Natural killer cell treated with Interleukin-12 subunit alpha and Interleukin-12 subunit beta and Interleukin-15 and Interleukin-18, amount 100 ng/mL, for 72 hours (primary cell): ENCODE data around the gene CEP97. TPM values are rescaled to one million over a fixed set of nuclear protein-coding genes. Genes with fewer than 3 reads are reported as not detected.
"Not testable (repeated sequence)": the region's sequence is repeated elsewhere in the genome, so short reads cannot be mapped to it uniquely, and the experiment has no call there.

Experiments
- ATAC-seq, 2 donors: fragments of 150-1000 bp; cut with Tn5 transposase in 1 of 2; sonication (Bioruptor Pico), chemical (Tn5 transposase) in 1 of 2; 2 replicates each; pipeline ENCODE4 v1.10.0; 2021
- DNase-seq: peaks from one replicate; pipeline ENCODE4 v3.0.0; 2022; ENCODE audit warnings: low spot score
- H3K27ac Mint-ChIP-seq, 2 donors: 1 replicate in 1 of 2; 2 replicates in 1 of 2; pipeline ENCODE4 v1.8.0; 2022; ENCODE audit warnings: mixed read lengths in 2 of 2, mild to moderate bottlenecking in 1 of 2, moderate library complexity in 1 of 2
- H3K27me3 Mint-ChIP-seq, 2 donors: 1 replicate in 1 of 2; 2 replicates in 1 of 2; pipeline ENCODE4 v1.8.0; 2022; ENCODE audit warnings: mixed read lengths in 2 of 2
- H3K36me3 Mint-ChIP-seq: one replicate; pipeline ENCODE4 v1.8.0; 2022; ENCODE audit warnings: mixed read lengths
- H3K4me1 Mint-ChIP-seq, 2 donors: 1 replicate in 1 of 2; 2 replicates in 1 of 2; pipeline ENCODE4 v1.8.0; 2022; ENCODE audit warnings: low read depth in 2 of 2, mixed read lengths in 2 of 2, mild to moderate bottlenecking in 1 of 2
- H3K4me3 Mint-ChIP-seq: one replicate; pipeline ENCODE4 v1.8.0; 2022; ENCODE audit warnings: mixed read lengths
- H3K9me3 Mint-ChIP-seq: 2 replicates; pipeline ENCODE4 v1.8.0; 2022; ENCODE audit warnings: mixed read lengths
- total RNA-seq, 2 donors: library from RNA; stranded (reverse); gene quantifications; one replicate each; pipeline ENCODE4 v1.2.3, GENCODE V29; 2022

The CEP97 gene, protein sequence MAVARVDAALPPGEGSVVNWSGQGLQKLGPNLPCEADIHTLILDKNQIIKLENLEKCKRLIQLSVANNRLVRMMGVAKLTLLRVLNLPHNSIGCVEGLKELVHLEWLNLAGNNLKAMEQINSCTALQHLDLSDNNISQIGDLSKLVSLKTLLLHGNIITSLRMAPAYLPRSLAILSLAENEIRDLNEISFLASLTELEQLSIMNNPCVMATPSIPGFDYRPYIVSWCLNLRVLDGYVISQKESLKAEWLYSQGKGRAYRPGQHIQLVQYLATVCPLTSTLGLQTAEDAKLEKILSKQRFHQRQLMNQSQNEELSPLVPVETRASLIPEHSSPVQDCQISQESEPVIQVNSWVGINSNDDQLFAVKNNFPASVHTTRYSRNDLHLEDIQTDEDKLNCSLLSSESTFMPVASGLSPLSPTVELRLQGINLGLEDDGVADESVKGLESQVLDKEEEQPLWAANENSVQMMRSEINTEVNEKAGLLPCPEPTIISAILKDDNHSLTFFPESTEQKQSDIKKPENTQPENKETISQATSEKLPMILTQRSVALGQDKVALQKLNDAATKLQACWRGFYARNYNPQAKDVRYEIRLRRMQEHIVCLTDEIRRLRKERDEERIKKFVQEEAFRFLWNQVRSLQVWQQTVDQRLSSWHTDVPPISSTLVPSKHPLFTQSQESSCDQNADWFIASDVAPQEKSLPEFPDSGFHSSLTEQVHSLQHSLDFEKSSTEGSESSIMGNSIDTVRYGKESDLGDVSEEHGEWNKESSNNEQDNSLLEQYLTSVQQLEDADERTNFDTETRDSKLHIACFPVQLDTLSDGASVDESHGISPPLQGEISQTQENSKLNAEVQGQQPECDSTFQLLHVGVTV
- 10 to 100 TPM; 16.4 to 25.6 TPM for total RNA-seq

DNA sequence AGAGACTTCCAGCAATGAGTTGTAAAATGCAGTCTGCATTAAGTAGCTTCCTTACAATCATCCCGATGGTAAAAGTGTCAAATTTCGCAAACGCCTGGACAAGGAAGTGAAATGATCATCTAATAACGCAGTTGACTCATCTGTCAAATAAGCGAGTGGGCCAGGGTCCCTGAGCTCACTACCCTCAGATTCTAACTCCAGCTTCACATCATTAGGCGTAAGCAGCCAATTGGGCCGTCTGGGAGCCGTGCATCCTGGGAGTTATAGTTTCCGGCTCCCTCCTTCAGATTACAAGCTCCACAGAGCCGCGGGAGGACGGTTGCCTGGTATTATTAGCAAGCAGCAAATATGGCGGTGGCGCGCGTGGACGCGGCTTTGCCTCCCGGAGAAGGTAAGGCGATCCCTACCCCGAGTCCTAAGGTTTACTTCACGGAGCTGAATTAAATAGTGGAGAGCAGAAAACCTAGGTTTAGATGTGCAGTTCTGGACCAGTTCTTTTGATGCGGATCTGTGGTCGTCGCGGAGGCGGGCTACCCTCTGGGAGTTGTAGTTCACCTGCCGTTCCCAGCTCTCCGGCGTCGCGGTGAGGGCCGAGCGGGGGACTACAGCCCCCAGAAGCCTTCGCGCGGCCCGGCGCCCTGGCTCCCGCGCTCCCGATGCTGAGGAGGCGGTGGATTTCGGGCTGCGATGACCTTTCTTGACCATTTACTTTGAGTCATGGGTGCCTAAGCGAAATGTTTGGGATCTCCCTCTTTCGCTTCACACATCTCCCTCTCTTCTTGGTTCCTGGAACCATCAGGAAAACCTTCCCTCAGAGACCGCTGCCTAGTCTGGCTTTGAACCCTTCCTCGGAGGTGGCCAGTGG, at the start of gene CEP97:
Gene CEP97, plus strand, starts transcription at position 286 of the 865 bp plus-strand sequence. Its CDS starts 63 bp downstream, at position 349.
- Mint-ChIP-seq H3K27ac (peak within 1 kb of the TSS; percentile 90 to 94), H3K4me1 (peaks cover 15 to 35% of the 10 kb centered on the region in 2 donors), H3K27me3 (no peaks in the 10 kb centered on the region), H3K4me3 (peak within 1 kb of the TSS; percentile 99), H3K9me3 (no peaks in the 10 kb centered on the region), H3K36me3 (no peaks in the 10 kb centered on the region)
- DNase-seq = peak; percentile 91
- peak; percentile 99 for ATAC-seq

DNA sequence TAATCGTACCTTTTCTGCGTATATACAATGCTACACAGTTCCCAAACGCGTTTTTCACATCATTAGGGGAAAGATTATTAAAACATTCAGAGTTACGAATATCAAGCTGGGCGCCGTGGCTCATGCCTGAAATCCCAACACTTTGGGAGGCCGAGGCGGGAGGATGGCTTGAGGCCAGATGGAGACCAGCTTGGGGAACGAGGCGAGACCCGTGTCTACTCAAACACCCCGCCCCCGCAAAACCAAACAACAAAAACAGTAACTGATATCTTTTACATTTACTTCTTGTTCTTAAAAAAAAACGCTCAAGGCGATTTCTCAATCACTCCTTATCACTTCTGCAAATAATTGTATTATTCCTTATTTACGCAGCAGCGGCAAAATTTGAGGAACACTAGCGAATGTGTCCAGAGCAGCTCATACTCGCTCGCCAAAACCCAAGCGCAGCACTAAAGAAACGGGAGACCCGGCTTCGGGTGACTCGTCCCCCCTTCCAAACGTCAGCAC, 48.7 kb upstream of the CEP97 start:
- peaks cover 6% of the 10 kb centered on the region for H3K36me3 Mint-ChIP-seq

DNA sequence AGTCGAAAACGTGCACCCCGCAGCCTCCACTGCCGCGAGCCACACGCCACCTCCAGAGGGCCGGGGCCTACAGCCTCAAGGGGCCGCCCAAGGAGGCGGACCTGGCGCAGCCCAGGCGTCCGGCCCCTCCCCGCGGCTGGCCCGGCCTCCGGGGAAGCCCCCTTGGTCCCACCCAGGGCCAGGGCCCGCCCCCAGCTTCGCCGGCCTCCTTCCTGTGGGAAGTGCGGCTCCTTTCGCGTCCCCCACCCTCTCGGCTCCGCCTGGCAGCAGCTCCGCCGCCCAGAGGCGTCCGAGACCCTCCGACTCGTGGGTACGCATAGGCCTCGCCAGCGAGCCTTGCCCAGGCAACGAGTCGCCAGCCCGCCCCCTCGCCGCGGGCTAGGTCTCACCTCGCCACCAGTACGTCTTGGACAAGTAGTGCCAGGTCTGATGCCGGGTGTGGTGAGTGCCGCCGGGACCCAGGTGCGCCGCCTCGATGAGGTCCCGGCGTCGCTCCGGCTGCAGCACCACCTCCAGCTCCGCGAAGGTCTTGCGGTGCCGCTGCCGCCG, 48.1 kb upstream of the CEP97 start:
- peaks cover 24 to 44% of the 10 kb centered on the region in 2 donors for H3K4me1 Mint-ChIP-seq

More for the DNA sequence above, 48.7 kb upstream of the CEP97 start:
- Mint-ChIP-seq H3K27ac (peak overlapping the region; percentile 84 to 99), H3K9me3 (no peaks in the 10 kb centered on the region), H3K27me3 (no peaks in the 10 kb centered on the region), H3K4me1 (peaks cover 22 to 42% of the 10 kb centered on the region in 2 donors), H3K4me3 (peak overlapping the region; percentile 93)
- ATAC-seq = no peak
- no peak for DNase-seq

DNA sequence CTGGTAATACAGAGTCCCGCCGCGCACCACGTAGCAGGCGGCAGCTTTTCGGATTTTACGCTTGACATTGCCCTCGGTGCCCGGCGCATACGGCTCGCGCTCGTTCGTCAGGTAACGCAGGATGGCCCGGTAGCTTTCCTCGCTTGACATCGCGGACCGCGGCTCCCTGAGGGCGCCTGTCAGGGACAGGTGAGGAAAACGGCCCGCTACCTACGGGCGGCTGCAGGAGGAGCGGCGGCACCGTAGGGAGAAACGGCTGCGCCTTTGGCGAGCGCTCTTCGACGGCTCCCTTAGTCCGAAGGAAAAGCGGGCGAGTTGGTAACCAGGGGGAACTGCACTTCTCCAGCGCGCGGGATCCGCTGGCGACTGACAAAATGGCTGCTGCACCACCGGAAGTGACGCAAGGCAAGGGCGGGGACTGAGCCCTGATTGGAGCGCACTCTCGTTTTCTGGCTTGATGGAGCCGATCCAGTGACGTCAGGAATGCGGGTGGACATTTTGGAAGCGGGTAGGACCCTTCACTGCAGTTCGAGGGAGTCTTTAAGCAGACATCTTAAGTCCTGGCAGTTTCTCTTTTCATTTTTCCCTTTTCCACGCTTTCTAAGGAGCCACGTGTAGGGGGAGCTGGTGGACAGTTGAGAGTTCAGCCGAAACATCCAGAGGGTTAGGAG, 47.5 kb upstream of the CEP97 start, which contains the start of gene ZBTB11:
Gene ZBTB11, minus strand, starts transcription at position 368 of the 671 bp plus-strand sequence. Its CDS starts 218 bp downstream, at position 150.
- peak; percentile 99 for DNase-seq
- peak; percentile 81 to 86 for ATAC-seq
- peak within 1 kb of the TSS; percentile 93 for H3K4me3 Mint-ChIP-seq
- no peaks in the 10 kb centered on the region for H3K27me3 Mint-ChIP-seq
- H3K4me1 Mint-ChIP-seq = peaks cover 23 to 45% of the 10 kb centered on the region in 2 donors
- peak within 1 kb of the TSS; percentile 84 to 99 for H3K27ac Mint-ChIP-seq
- H3K9me3 Mint-ChIP-seq = no peaks in the 10 kb centered on the region
- peaks cover 11% of the 10 kb centered on the region for H3K36me3 Mint-ChIP-seq

More for the DNA sequence above, 48.1 kb upstream of the CEP97 start:
- peak overlapping the region; percentile 93 for H3K4me3 Mint-ChIP-seq
- H3K27me3 Mint-ChIP-seq = no peaks in the 10 kb centered on the region
- ATAC-seq = peak; percentile 97
- peaks cover 8% of the 10 kb centered on the region for H3K36me3 Mint-ChIP-seq
- DNase-seq = peak; percentile 98
- peak overlapping the region; percentile 84 to 99 for H3K27ac Mint-ChIP-seq
- no peaks in the 10 kb centered on the region for H3K9me3 Mint-ChIP-seq

DNA sequence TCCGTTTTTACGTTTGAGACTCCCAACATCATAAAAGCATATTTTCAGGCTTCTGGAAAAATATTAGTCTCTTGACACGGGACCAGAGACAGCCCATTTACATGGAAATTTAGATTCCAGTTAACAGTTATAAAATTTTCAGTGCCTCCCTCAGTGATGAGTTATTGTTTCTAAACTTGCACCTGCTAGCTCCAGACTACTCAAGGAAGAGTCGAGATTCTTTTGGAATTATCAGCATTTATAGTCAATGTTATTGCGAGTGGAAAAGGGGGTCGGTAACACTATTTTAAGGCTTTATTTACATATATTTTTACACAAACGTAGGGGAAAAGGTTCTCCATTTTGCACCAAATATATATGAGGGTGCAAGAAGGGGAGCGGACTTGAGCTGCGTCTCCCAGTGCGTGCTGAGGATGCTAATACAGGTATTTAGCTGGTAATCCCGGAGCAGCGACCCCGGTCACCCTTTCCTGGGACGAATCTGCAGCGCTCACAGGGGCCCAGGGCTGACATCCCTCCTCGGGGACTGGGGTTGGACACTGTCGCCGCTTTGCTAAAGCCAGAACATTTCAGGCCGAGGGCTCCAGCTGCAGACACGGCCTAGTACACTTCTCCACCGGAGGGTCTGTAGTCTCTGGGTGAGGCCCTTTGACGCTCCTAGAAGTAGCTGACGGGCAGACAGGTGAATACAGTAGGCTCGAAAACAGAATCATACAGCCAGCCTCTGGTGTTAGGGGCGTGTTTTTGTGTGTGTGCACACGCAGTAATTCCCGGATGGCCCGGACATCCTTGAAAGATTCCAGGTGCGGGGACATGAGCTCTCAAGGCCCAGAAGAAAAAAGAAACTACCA, 46.8 kb upstream of the CEP97 start:
- peak overlapping the region; percentile 93 for H3K4me3 Mint-ChIP-seq
- H3K27ac Mint-ChIP-seq = peak overlapping the region; percentile 84 to 99
- H3K27me3 Mint-ChIP-seq = no peaks in the 10 kb centered on the region
- peaks cover 22 to 41% of the 10 kb centered on the region in 2 donors for H3K4me1 Mint-ChIP-seq
- peaks cover 14% of the 10 kb centered on the region for H3K36me3 Mint-ChIP-seq
- ATAC-seq (no peak), DNase-seq (no peak)
- H3K9me3 Mint-ChIP-seq = no peaks in the 10 kb centered on the region

DNA sequence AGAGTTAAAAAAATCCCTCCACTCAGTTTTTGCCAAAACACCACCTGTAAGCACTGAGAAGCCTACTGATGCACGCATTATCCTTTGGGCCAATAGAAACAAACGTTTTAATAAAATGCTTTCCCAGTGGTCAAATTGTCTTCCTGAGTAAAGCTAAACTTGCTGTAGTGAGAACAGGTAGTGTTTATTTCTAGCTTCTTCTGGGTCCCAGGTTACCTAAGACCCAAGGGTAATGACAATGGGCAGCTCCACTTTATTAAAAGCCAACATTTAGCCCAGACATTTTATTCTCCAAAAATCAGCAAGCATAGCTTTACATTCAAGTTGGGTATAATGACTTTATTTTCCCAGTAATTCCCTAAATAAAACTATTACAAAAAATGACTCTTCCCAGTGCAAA, 45.6 kb upstream of the CEP97 start:
- Mint-ChIP-seq H3K4me1 (peaks cover 19 to 33% of the 10 kb centered on the region in 2 donors), H3K36me3 (peaks cover 15% of the 10 kb centered on the region)
- H3K27ac Mint-ChIP-seq, DNase-seq, H3K27me3 Mint-ChIP-seq, ATAC-seq, H3K4me3 Mint-ChIP-seq, H3K9me3 Mint-ChIP-seq: not testable (repeated sequence)

DNA sequence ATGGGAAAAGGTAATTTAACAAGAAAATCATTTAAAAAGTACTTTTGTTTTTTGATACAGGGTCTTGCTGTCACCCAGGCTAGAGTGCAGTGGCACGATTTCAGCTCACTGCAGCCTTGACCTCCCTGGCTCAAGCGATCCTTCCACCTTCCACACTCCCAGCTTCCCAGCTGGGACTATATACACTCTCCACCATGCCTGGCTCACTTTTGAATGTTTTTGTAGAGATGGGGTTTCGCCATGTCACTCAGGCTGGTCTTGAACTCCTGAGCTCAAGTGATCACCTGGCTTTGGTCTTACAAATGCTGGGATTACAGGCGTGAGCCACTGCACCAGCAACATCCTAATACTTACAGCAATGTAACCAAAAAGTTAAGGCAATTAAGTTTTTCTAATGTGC, 43.9 kb upstream of the CEP97 start:
- DNase-seq (no peak), ATAC-seq (no peak)
- Mint-ChIP-seq H3K36me3 (peaks cover 23% of the 10 kb centered on the region), H3K4me1 (peaks cover 24 to 30% of the 10 kb centered on the region in 2 donors), H3K9me3 (no peaks in the 10 kb centered on the region), H3K27me3 (no peaks in the 10 kb centered on the region), H3K4me3 (no peak overlapping the region), H3K27ac (peak overlapping the region; percentile 26 to 56)

DNA sequence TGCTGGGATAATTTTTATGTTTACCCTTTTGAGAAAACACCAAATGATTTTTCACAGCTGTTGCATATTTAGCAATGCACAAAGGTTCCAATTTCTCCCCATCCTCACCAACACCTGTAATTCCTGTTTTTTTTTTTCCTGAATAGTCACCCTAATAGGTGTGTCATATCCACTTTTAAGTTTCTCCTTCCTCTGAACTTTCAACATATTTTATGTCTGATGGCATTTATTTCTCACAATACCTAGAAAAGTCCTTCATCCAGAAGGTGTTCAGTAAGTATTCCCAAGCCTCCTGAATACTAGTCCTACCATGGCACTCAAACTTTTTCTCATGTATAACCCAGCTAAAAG, 39.4 kb upstream of the CEP97 start:
- ATAC-seq = no peak
- peaks cover 34% of the 10 kb centered on the region for H3K36me3 Mint-ChIP-seq

DNA sequence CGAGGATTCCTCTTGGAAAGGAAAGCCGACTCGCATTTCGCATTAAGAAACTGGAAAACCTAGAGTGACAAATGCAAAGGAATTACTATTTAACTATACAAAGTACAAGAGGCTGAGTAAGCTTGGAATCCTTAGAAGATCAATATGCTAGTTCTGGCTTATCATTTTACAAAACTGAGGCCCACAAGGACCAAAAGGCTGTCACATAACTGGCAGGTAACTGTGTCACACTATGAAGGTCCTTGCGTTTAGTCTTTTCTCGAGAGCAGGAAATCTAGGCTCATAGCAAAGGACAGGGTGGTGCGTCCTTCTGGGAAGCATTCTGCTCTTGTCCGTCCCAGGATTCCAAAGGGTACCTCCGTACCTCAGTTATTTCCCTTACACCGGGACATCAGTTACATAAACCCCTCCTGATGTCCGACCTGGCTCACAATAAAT, 38.5 kb upstream of the CEP97 start:
- peak overlapping the region; percentile 99 to 100 for H3K27ac Mint-ChIP-seq
- H3K36me3 Mint-ChIP-seq = peaks cover 30% of the 10 kb centered on the region
- ATAC-seq = peak in 1 of 2 donors; percentile 5
- no peaks in the 10 kb centered on the region for H3K9me3 Mint-ChIP-seq
- peaks cover 20 to 34% of the 10 kb centered on the region in 2 donors for H3K4me1 Mint-ChIP-seq
- no peak for DNase-seq
- no peaks in the 10 kb centered on the region for H3K27me3 Mint-ChIP-seq
- peak overlapping the region; percentile 100 for H3K4me3 Mint-ChIP-seq

More for the DNA sequence above, 39.4 kb upstream of the CEP97 start:
- H3K27ac Mint-ChIP-seq = peak overlapping the region; percentile 99 to 100
- DNase-seq = no peak
- peak overlapping the region; percentile 100 for H3K4me3 Mint-ChIP-seq
- no peaks in the 10 kb centered on the region for H3K27me3 Mint-ChIP-seq
- H3K9me3 Mint-ChIP-seq = no peaks in the 10 kb centered on the region
- H3K4me1 Mint-ChIP-seq = peaks cover 18 to 37% of the 10 kb centered on the region in 2 donors

DNA sequence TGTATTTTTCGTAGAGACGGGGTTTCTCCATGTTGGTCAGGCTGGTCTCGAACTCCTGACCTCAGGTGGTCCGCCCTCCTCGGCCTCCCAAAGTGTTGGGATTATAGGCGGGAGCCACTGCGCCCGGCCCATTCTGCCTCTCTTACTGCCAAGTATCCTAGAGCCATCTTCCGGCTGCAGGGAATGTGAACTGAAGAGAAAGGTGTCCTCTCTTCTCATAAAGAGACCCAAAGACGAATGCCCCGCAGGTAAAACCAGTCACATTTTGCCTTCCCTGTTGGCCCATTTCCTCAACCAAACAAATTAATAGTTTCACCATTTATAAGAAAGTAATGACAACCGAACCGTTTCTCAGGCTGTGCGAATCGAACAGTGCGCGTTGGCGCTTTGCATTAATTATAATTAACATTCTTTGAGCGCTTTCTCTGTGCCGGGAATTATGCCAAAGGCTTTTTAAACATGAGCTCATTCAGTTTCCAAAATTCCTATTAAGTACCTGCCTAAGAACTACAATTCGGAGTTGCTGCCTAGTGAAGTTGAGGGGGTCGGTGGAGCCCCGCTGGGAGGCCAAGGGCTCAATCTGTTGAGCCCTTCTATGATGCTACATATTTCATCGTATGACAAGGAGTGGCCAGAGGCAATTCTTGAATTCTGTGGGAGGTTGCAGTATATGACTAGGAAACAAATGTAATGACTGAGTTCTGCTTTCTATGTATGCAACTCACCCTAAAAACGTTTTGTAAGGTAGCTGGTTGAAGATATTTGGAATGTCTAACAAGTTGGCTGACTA, 37.1 kb upstream of the CEP97 start:
- peaks cover 23% of the 10 kb centered on the region for H3K36me3 Mint-ChIP-seq
- ATAC-seq = no peak
- peaks cover 15 to 29% of the 10 kb centered on the region in 2 donors for H3K4me1 Mint-ChIP-seq
- H3K4me3 Mint-ChIP-seq = peak overlapping the region; percentile 100
- DNase-seq = no peak
- H3K9me3 Mint-ChIP-seq = no peaks in the 10 kb centered on the region
- no peaks in the 10 kb centered on the region for H3K27me3 Mint-ChIP-seq
- peak overlapping the region; percentile 99 to 100 for H3K27ac Mint-ChIP-seq

DNA sequence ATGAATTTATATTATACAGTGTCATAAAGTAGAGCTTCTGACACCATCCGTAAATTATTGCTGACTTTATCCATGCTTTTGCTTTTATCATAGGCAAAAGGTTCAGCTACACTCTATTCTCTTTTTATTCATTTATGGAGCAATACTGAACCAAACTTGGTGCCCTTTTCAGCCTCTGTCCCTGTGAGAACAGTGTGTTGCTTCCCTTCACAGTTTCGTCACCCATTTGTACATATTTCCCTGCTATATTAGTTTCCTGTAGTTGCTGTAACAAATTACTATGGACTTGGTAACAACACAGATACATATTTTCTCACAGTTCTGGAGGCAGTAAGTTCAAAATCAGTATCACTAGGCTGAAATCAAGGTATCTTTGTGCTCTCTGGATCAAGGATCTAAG, 35.1 kb upstream of the CEP97 start:
- Mint-ChIP-seq H3K36me3 (peaks cover 19% of the 10 kb centered on the region), H3K4me3 (no peak overlapping the region), H3K4me1 (peaks cover 15 to 29% of the 10 kb centered on the region in 2 donors), H3K9me3 (no peaks in the 10 kb centered on the region), H3K27ac (peak overlapping the region in 1 of 2 donors; percentile 26), H3K27me3 (no peaks in the 10 kb centered on the region)
- DNase-seq (no peak), ATAC-seq (no peak)
